Panc1 (cell line): ENCODE results near the gene ZBTB7C. TPM values are rescaled to one million over a fixed set of nuclear protein-coding genes. Genes with fewer than 3 reads are reported as not detected.

ENCODE experiments used
- ATAC-seq: fragments of 200-7000 bp; cut with Tn5 transposase; 2 replicates; pipeline ENCODE4 v1.9.1; 2020; ENCODE audit warnings: mild to moderate bottlenecking, moderate library complexity
- BruUV-seq: library from RNA; stranded (reverse); fragments of 400-500 nt; replicated peaks from 2 replicates; lab custom pipeline; 2021; lab: Mats Ljungman, UMichigan
- CTCF ChIA-PET: fragments of 300-600 bp; sonication (Branson Sonifier 250); formaldehyde crosslinking; loops from one replicate; lab custom pipeline; 2022; ENCODE audit warnings: antibody characterized with exemption; lab: Charles Lee
- POLR2A ChIA-PET: fragments of 300-600 bp; sonication (Branson Sonifier 250); formaldehyde crosslinking; loops from one replicate; lab custom pipeline; 2022; ENCODE audit warnings: antibody characterized with exemption; lab: Charles Lee
- DNase-seq: peaks from one replicate; pipeline ENCODE4 v3.0.0-alpha.2; 2010; ENCODE audit warnings: low read depth, low spot score
- H3K27ac ChIP-seq: 2 replicates; pipeline ENCODE4 v1.5.1; 2011; ENCODE audit warnings: mild to moderate bottlenecking, low read length, inconsistent platforms
- H3K27me3 ChIP-seq: fragments of 200-500 bp; sonication (Bioruptor generic); 2 replicates; pipeline ENCODE4 v1.6.0; 2014; ENCODE audit warnings: low read length, inconsistent platforms; ENCODE audit not compliant: control insufficient read depth, insufficient read depth
- H3K36me3 ChIP-seq: fragments of 200-500 bp; sonication (Bioruptor generic); 2 replicates; pipeline ENCODE4 v1.5.1; 2014; ENCODE audit warnings: inconsistent platforms, mild to moderate bottlenecking, low read length, moderate library complexity; ENCODE audit not compliant: control insufficient read depth, insufficient read depth
- H3K4me1 ChIP-seq: 2 replicates; pipeline ENCODE4 v1.5.1; 2011; ENCODE audit warnings: inconsistent platforms, mild to moderate bottlenecking, low read length, moderate library complexity; ENCODE audit not compliant: control insufficient read depth, insufficient read depth
- H3K4me3 ChIP-seq, 2 experiments: 2 replicates each; pipeline ENCODE4 v1.5.1; 2011 to 2012; ENCODE audit warnings: low read depth in 2 of 2, low read length in 2 of 2, mild to moderate bottlenecking in 2 of 2, inconsistent platforms in 1 of 2, moderate library complexity in 1 of 2
- H3K9me3 ChIP-seq: fragments of 200-500 bp; sonication (Bioruptor generic); 2 replicates; pipeline ENCODE4 v1.5.1; 2014; ENCODE audit warnings: low read depth, mild to moderate bottlenecking, inconsistent platforms, low read length, moderate library complexity; ENCODE audit not compliant: control insufficient read depth, insufficient read depth
- CTCF ChIP-seq: fragments of 450-650 bp; IDR thresholded peaks from 2 replicates; pipeline ENCODE4 v1.5.1; 2017; ENCODE audit warnings: mild to moderate bottlenecking
- POLR2AphosphoS5 ChIP-seq: IDR thresholded peaks from 2 replicates; pipeline ENCODE4 v1.6.1; 2012; ENCODE audit warnings: mild to moderate bottlenecking, low read depth, low read length, moderate library complexity
- REST ChIP-seq, 2 experiments: IDR thresholded peaks; 2 replicates each; pipeline ENCODE4 v1.6.1; 2011 to 2012; ENCODE audit warnings: low read depth in 2 of 2, control low read depth in 1 of 2, low read length in 1 of 2, mild to moderate bottlenecking in 1 of 2, moderate library complexity in 1 of 2; ENCODE audit not compliant: insufficient read depth in 1 of 2
- SIN3A ChIP-seq: IDR thresholded peaks from 2 replicates; pipeline ENCODE4 v1.6.1; 2012; ENCODE audit warnings: low read depth, mild to moderate bottlenecking, low read length, moderate library complexity, borderline replicate concordance; ENCODE audit not compliant: insufficient read depth
- TCF7L2 ChIP-seq: IDR thresholded peaks from 2 replicates; pipeline ENCODE4 v1.6.1; 2011; ENCODE audit warnings: mild to moderate bottlenecking, low read depth, low read length, inconsistent platforms
- in situ Hi-C: cut with HindIII; loops from 2 replicates; pipeline ENCODE4 v1.10.0; 2016; ENCODE audit warnings: low sequenced_read_pairs, low pct_unique_long_range_greater_than_20kb
- intact Hi-C: fragments of 100-400 bp; cut with micrococcal nuclease; formaldehyde crosslinking; loops from one replicate; pipeline ENCODE4 v1.10.0; 2022; ENCODE audit not compliant: unreplicated experiment
- total RNA-seq: library from RNA; stranded (reverse); gene quantifications from one replicate; pipeline ENCODE4 v1.2.1, GENCODE V29; 2021; ENCODE audit not compliant: unreplicated experiment

Gene ZBTB7C
- total RNA-seq, 1 experiment from 2014 or later: 0.03 TPM

GRCh38 chr18:48292782-48293424, 116.3 kb downstream of the ZBTB7C start:
- no peaks in the 10 kb centered on the region for H3K36me3 ChIP-seq
- in situ Hi-C loops: no loop called here
- H3K27me3 ChIP-seq: no peaks in the 10 kb centered on the region
- no peak for DNase-seq
- H3K4me3 ChIP-seq: no peak overlapping the region
- TF ChIP-seq POLR2AphosphoS5: no peak
- H3K27ac ChIP-seq: no peak overlapping the region
- no peaks in the 10 kb centered on the region for H3K4me1 ChIP-seq
- H3K9me3 ChIP-seq: no peaks in the 10 kb centered on the region
- ChIA-PET CTCF (no interaction called here), POLR2A (no interaction called here)
- no TSS peak for BruUV-seq
- intact Hi-C loops: no loop called here
- no peak for ATAC-seq

- in situ Hi-C loops: no loop called here
Measured at GRCh38 chr18:48292229-48292628, 117.0 kb downstream of the ZBTB7C start.

GRCh38 chr18:48290162-48290926, 118.8 kb downstream of the ZBTB7C start:
- TF ChIP-seq REST (IDR thresholded peaks at IDR 0.05; ENCODE audit: insufficient read depth in 1 of 2, low read depth in 2 of 2, low read length in 1 of 2) (no peak), TCF7L2 (no peak), POLR2AphosphoS5 (no peak), SIN3A (no peak), CTCF (no peak)
- POLR2A ChIA-PET: no interaction called here
- no peaks in the 10 kb centered on the region for H3K9me3 ChIP-seq
- ATAC-seq: no peak
- H3K4me3 ChIP-seq: no peak overlapping the region
- no peak overlapping the region for H3K27ac ChIP-seq
- no peaks in the 10 kb centered on the region for H3K27me3 ChIP-seq
- H3K36me3 ChIP-seq: no peaks in the 10 kb centered on the region
- CTCF ChIA-PET: no interaction called here
- DNase-seq: no peak
- intact Hi-C loops (no loop called here), in situ Hi-C loops (no loop called here)
- no peaks in the 10 kb centered on the region for H3K4me1 ChIP-seq
- no TSS peak for BruUV-seq

More at GRCh38 chr18:48292229-48292628, 117.0 kb downstream of the ZBTB7C start:
- POLR2A ChIA-PET: no interaction called here
- H3K27me3 ChIP-seq: no peaks in the 10 kb centered on the region
- no peaks in the 10 kb centered on the region for H3K9me3 ChIP-seq
- BruUV-seq: no TSS peak
- H3K4me1 ChIP-seq: no peaks in the 10 kb centered on the region
- CTCF ChIA-PET: no interaction called here
- ATAC-seq (no peak), DNase-seq (no peak)
- TF ChIP-seq SIN3A (no peak), POLR2AphosphoS5 (no peak), REST (IDR thresholded peaks at IDR 0.05; ENCODE audit: insufficient read depth in 1 of 2, low read depth in 2 of 2, low read length in 1 of 2) (no peak)
- H3K4me3 ChIP-seq: no peak overlapping the region
- H3K27ac ChIP-seq: no peak overlapping the region
- intact Hi-C loops: no loop called here
- no peaks in the 10 kb centered on the region for H3K36me3 ChIP-seq
